GM19240 (cell line): Measurements from ENCODE around the gene TMEM201.

Source experiments
- DNase-seq: peaks from one replicate; pipeline ENCODE4 v3.0.0; 2011; ENCODE audit warnings: low spot score; ENCODE audit not compliant: insufficient read length

TMEM201 gene

DNA sequence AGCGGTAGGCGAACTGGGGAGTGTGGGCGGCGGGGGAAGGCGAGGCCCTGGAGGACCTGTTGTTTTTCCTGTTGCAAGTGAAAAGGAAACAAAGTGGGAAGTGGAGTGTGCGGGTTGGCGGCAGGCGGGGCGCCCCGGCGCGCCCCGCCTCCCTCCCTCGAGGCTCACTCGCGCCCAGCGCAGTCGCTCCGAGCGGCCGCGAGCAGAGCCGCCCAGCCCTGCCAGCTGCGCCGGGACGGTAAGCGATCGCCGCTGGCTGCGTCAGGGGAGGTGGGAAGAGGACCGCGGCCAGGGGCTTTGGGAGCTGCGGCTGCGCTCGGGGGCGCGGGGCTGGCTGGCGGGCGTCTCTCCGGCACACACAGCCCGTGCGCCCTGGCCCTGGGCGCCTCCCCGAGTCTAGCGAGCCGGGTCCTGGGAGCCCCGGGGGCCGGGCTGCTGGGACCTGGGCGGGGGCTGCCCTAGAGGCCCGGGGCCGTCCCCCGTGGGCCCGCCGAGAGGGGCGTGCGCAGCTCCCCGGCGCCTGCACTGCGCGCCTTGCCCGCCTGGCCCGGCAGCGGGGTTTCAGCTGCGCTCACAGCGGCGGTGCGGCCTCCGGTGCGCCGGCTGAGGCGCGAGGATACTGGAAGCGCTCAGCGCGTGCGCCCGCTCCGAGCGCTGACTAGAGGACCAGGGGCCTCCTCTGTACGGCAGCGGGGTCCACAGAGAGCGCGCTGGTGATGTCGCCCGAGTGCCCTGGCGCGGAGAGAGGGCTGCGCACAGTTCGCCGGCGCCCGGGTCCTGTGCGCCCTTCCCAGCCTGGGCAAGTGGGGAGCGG, 63.1 kb downstream of the TMEM201 start, which contains the start of gene PIK3CD:
TSS of gene PIK3CD (plus strand) at position 167 of the 814 bp plus-strand sequence. CDS start 58,725 bp downstream, outside the sequence.
- DNase-seq = no peak

DNA sequence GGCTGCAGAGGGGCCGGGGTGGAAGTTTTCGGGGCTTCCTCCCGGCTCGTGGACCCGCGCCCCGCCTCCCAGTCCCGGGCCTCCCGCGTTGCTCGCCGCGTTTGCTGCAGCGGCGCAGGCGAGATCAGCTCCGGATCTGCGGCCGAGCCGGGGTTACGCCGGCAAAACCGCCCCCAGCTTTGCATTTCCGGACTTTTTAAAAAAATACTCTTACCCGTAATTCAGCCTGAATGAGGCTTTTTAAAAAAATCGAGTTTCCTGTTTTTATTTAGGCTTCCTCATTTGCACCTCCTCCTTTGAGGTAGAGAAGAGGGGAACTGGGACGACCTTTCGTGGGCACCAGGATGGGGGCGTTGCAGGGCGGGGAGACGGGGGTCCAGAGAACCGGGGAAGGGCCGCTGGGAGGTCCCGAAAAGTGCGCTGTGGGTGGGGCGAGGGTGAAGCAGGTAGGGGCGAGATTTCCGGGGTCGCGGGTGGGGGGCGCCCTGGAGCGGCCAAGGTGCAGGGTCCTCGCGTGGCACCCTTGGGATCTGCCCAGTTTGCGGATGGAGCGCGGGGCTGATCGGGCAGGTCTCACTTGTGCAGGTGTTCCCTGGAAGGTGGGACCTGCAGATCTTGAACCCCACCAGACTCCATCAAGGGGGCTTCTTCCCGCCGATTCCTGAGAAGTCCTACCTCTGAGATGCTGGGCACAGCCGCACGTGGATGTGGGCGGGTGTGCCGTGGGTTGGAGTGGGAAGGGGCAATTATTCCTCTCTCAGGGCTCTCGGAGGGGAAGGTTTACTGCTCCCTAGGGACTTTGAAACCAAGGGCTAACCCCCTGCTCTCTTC, 63.9 kb downstream of the TMEM201 start:
- DNase-seq = no peak

- no peak for DNase-seq
These were observed 64.4 kb downstream of the TMEM201 start for GRCh38 chr1:9653210-9653490.

DNA sequence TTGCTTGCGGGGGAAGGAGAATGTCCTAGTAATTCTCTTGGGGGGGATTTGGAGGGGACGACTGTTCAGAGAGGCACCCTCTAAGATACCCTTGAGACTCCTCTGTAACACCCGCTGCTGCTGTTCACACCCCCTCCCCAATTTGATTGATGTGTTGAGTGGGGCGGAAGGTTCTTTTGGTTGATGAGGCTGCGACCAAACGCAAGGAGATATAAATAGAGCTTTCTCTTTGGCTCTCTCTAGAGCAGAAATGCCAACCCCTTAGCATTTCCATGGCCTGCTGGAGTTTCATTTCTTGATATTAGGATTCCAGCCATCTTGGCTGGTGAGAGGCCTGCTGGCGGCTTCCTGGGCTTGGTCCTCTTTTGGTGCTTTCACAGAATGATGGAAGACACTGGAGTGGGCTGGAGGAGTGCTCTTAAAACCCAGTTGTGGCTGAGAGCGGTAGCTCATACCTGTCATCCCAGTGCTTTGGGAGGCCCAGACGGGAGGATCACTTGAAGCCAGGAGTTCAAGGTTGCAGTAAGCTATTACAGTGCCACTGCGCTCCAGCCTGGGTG, 64.9 kb downstream of the TMEM201 start:
- no peak for DNase-seq

DNA sequence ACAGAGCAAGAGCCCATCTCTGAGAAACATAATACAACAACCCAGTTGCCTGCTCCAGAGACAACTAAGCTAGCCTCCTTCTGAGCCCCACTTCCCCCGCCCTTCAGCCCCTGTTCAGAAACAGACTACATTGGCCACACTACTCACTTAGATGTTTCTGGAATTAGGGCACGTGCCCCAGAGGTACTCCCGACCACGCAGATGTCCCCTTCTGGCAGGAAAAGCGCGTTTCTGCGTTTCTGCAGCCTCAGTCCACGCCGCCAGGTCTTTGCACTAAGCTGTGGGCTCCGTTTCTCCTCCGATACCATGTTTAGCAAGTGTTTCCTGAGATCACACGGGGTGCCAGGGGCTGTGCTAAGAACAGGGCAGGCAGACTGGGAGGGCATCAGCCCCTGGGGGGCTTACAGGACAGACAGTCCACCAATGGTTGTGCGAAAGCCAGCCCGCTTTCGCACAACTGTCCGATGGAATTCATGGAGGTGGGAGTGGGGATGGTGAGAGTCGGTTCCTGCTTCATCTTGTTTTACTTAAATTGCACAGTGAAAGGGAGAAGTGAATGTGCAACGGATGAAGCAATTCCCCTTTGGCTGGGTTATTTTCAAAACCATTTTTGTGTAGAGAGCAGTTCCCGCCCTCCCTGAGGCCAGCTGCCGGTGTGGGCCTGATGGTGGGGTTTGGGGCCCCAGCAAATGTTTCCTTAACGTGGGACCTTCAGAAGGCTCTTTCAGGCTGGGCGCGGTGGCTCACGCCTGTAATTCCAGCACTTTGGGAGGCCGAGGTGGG, 65.5 kb downstream of the TMEM201 start:
- no peak for DNase-seq

DNA sequence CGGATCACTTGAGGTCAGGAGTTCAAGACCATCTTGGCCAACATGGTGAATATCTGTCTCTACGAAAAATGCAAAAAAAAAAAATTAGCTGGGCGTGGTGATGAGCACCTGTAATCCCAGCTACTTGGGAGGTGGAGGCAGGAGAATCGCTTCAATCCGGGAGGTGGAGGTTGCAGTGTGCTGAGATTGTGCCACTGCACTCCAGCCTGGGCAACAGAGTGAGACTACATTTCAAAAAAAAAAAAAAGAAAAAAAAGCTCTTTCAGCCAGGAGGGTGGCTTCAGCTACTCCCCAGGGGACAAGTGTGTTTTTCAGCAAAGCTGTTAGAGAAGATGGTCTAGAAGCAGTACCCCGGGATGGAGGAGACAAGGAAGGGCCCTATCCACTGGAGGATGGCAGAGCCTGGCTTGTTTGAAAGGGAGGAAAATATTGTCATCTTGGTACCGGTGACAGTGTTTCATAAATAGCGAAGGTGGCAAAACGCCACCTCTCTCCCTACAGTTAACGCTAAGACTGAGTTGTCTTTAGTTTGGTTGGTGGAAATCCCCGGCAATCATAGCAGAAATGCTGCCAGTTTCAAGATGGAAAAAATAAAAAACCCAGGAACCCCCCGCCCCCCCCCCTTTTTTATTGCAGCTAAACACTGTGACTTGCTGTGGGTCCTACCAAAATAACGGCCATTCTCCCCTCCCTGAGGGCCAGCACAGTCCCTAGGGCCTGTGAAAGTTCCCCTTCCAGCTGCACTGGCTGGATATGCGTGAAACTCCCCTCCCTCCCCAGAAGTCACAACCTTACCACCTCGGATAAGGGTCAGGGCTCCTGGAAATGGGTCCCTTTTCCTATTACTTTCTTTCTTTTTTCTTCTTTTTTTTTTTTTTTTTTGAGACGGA, 66.4 kb downstream of the TMEM201 start:
- no peak for DNase-seq

DNA sequence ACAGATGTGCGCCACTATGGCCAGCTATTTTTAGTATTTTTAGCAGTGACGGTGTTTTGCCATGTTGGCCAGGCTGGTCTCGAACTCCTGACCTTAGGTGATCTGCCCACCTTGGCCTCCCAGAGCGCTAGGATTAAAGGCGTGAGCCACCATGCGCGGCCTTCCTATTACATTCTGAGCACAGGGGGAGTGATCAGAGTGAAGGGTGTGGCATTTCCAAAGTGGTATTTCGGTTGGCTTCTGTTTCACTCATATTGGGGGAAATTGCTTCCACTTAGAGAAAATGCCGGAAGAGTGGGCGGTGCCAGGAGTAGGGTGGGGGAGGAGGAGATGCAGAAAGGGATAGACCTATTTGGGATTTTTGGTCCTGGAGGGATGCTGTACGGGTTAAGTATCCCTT, 67.1 kb downstream of the TMEM201 start:
- no peak for DNase-seq

- no peak for DNase-seq
These were observed 68.9 kb downstream of the TMEM201 start for GRCh38 chr1:9657521-9658032.

- no peak for DNase-seq
These were observed 69.5 kb downstream of the TMEM201 start for GRCh38 chr1:9658199-9658598.

- DNase-seq = no peak
These were observed 70.6 kb downstream of the TMEM201 start for GRCh38 chr1:9659328-9659727.

- no peak for DNase-seq
These were observed 74.5 kb downstream of the TMEM201 start for GRCh38 chr1:9663257-9663656.
